BLaER1 treated with 17β-estradiol and CSF1 and Interleukin-3, amounts not matched to agents 10 nM and 100 nM (cell line): ENCODE measurements around the gene PSKH1.

Experiments used
- H3K27ac ChIP-seq, 11 experiments: shearing (Covaris generic); formaldehyde crosslinking; 2 replicates each; pipeline ENCODE4 v1.8.1; 2022
- H3K27me3 ChIP-seq, 11 experiments: shearing (Covaris generic); formaldehyde crosslinking; 2 replicates each; pipeline ENCODE4 v1.8.1; 2022
- H3K36me3 ChIP-seq, 11 experiments: shearing (Covaris generic); formaldehyde crosslinking; 2 replicates each; pipeline ENCODE4 v1.8.1; 2022
- H3K4me1 ChIP-seq, 10 experiments: shearing (Covaris generic); formaldehyde crosslinking; 2 replicates each; pipeline ENCODE4 v1.8.1; 2022
- H3K4me2 ChIP-seq, 11 experiments: shearing (Covaris generic); formaldehyde crosslinking; 2 replicates each; pipeline ENCODE4 v1.8.1; 2022
- H3K4me3 ChIP-seq, 10 experiments: shearing (Covaris generic); formaldehyde crosslinking; 2 replicates each; pipeline ENCODE4 v1.8.1; 2022
- H3K9ac ChIP-seq, 11 experiments: shearing (Covaris generic); formaldehyde crosslinking; 2 replicates each; pipeline ENCODE4 v1.8.1; 2022
- H3K9me3 ChIP-seq, 11 experiments: shearing (Covaris generic); formaldehyde crosslinking; replicated peaks in 1 of 11; 2 replicates each; pipeline ENCODE4 v1.8.1; 2022
- H4K20me1 ChIP-seq, 11 experiments: shearing (Covaris generic); formaldehyde crosslinking; 2 replicates each; pipeline ENCODE4 v1.8.1; 2022
- Cebpa-rat ChIP-seq, 11 experiments: shearing (Covaris generic); IDR thresholded peaks; 2 replicates each; pipeline ENCODE4 v1.8.1; 2022

PSKH1 gene

DNA sequence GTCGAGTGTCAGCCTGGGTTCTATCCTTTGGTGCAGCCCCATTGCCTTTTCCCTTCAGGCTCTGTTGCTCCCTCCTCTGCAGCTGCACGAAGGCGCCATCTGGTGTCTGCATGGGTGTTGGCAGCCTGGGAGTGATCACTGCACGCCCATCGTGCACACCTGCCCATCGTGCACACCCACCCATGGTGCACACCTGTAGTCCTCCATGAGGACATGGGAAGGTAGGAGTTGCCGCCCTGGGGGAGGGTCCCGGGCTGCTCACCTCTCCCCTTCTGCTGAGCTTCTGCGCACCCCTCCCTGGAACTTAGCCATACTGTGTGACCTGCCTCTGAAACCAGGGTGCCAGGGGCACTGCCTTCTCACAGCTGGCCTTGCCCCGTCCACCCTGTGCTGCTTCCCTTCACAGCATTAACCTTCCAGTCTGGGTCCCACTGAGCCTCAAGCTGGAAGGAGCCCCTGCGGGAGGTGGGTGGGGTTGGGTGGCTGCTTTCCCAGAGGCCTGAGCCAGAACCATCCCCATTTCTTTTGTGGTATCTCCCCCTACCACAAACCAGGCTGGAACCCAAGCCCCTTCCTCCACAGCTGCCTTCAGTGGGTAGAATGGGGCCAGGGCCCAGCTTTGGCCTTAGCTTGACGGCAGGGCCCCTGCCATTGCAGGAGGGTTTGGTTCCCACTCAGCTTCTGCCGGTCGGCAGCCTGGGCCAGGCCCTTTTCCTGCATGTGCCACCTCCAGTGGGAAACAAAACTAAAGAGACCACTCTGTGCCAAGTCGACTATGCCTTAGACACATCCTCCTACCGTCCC, 35.7 kb downstream of the PSKH1 start:
- H3K36me3 ChIP-seq: peaks cover 41 to 75% (median 66%) of the 10 kb centered on the region in 11 experiments
- H4K20me1 ChIP-seq: peaks cover 54 to 95% (median 90%) of the 10 kb centered on the region in 11 experiments; a peak in 21 of 22 replicates
- no peak overlapping the region; a peak in 1 of 22 replicates for H3K27ac ChIP-seq
- H3K27me3 ChIP-seq: no peaks in the 10 kb centered on the region
- H3K9ac ChIP-seq: peak overlapping the region in 4 of 11 experiments; percentile 0 to 27 (median 10); a peak in 3 of 22 replicates
- peak overlapping the region in 8 of 11 experiments; percentile 6 to 87 (median 26); a peak in 10 of 22 replicates for H3K4me2 ChIP-seq
- no peak for TF ChIP-seq Cebpa-rat (IDR thresholded peaks at IDR 0.05)
- no peaks in the 10 kb centered on the region for H3K9me3 ChIP-seq
- H3K4me1 ChIP-seq: peaks cover 19 to 63% (median 61%) of the 10 kb centered on the region in 10 experiments
- no peak overlapping the region for H3K4me3 ChIP-seq

DNA sequence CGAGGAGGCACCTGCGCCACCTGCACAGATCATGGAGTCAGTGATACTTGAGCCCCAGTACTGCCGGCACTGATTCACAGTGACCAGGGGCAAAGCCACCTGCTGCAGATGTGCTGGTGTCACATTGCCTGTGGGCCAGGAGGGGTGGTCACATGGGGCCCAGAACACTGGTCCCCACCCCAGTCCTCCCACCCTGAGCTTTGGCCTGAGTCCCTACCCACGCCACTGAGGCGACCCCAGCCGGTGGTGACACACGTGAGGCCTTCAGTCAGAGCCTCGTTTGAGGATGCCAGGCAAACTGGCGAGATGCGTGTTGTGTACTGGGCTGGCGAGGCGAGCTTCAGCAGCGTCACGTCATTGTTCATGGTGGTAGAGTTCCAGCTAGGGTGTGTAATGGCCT, 37.1 kb downstream of the PSKH1 start:
- TF ChIP-seq Cebpa-rat (IDR thresholded peaks at IDR 0.05): no peak
- H3K27ac ChIP-seq: no peak overlapping the region
- no peaks in the 10 kb centered on the region for H3K27me3 ChIP-seq
- H4K20me1 ChIP-seq: peaks cover 56 to 95% (median 90%) of the 10 kb centered on the region in 11 experiments
- H3K9me3 ChIP-seq: no peaks in the 10 kb centered on the region
- H3K4me3 ChIP-seq: no peak overlapping the region
- H3K4me1 ChIP-seq: peaks cover 30 to 62% (median 57%) of the 10 kb centered on the region in 10 experiments
- no peak overlapping the region for H3K9ac ChIP-seq
- H3K36me3 ChIP-seq: peaks cover 56 to 81% (median 74%) of the 10 kb centered on the region in 11 experiments
- no peak overlapping the region for H3K4me2 ChIP-seq

DNA sequence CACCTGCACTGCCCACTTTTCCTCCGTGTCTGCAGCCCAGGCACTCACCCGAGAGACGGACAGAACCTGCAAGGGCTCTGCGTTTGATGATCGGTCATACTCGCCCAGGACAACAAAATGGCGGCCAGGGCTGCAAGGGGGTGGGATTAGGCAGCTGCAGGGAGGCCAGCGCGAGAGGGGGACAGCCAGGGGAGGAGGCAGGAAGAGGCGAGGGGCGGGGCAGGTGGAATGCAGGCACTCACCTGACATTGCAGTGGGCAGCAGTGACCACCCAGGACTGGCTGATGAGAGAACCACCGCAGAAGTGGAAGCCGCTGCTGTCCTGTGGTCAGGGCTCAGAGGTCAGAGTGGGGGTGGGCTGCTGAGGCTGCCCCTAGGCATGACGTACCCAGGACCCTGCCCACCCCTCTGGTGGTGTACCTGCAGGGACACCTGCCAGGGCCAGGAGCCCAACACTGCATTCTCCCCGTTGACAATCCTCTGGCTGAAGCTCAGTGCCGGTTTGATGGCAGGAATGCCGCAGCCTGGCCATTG, 37.7 kb downstream of the PSKH1 start:
- Histone ChIP-seq H3K27me3 (no peaks in the 10 kb centered on the region), H3K4me1 (peaks cover 29 to 61% (median 56%) of the 10 kb centered on the region in 10 experiments), H4K20me1 (peaks cover 54 to 94% (median 88%) of the 10 kb centered on the region in 11 experiments), H3K9ac (no peak overlapping the region), H3K9me3 (no peaks in the 10 kb centered on the region), H3K4me2 (no peak overlapping the region), H3K36me3 (peaks cover 57 to 85% (median 78%) of the 10 kb centered on the region in 11 experiments), H3K4me3 (no peak overlapping the region), H3K27ac (no peak overlapping the region)
- TF ChIP-seq Cebpa-rat (IDR thresholded peaks at IDR 0.05): no peak

DNA sequence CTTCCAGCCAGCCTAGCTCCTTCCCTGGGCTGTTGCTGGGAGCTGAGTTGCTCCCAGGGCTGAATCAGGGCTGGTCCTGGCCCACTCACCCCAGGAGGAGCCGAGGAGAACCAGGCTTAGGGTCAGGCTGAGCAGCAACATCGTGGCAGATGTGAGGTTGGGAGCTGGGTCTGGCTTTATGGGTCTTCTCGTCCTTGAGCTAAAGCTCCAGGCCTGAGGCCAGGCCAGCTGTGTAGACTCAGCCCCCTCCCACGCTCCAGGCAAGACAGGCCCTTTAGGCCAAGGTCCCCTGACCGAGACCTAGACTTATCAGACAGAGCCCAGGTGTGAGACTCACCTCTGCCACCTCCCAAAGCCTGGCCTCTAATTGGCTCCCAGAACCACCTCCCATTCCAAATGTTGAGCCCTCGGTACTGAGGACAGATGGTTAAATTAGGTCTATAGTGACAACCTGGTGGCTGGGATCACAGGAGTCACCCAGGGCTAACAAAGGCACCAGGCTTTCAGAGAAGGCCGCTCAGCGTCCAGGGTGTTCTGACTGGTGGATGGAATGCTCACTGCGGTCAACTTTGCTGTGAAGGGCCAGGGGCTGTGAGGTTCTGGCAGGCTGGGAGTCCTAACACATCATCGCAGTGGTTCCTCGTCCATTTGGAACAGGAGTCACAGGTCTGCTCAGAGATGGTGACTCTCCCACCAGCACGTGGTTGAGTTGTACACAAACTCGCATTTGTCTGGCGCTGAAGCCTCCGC, 38.8 kb downstream of the PSKH1 start, which contains the start of gene CTRL:
Gene CTRL, minus strand, starts transcription at position 151 of the 750 bp plus-strand sequence. Its CDS starts 10 bp downstream, at position 141.
- Histone ChIP-seq H3K4me1 (peaks cover 18 to 50% (median 46%) of the 10 kb centered on the region in 10 experiments), H3K4me3 (no peak within 1 kb of the TSS), H3K4me2 (no peak within 1 kb of the TSS), H3K36me3 (peaks cover 57 to 85% (median 78%) of the 10 kb centered on the region in 11 experiments), H3K9me3 (no peaks in the 10 kb centered on the region), H3K27ac (no peak within 1 kb of the TSS), H3K27me3 (no peaks in the 10 kb centered on the region), H3K9ac (0 out of 22 replicates have a peak within 1 kb of the TSS, but pooled peaks of 1 of the 11 experiments have one; percentile 1), H4K20me1 (peaks cover 44 to 83% (median 77%) of the 10 kb centered on the region in 11 experiments)
- no peak for TF ChIP-seq Cebpa-rat (IDR thresholded peaks at IDR 0.05)

DNA sequence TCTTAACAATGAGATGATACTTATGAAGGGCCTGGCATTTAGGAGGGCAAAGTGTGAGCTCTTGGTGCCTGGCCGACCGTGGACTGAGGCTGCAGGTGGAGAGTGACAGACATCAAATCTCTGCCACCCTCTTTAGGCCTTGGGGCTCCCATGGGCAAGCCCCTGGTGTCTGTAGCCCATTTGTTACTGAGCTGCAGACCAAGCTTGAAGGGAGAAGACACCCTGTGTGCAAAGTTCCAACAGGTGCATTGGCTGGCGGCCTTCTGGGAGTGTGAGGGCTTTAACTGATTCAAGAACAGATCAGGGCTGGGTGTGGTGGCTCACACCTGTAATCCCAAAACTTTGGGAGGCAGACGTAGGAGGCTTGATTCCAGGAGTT, 39.4 kb downstream of the PSKH1 start:
- H3K27ac ChIP-seq: no peak overlapping the region
- no peak for TF ChIP-seq Cebpa-rat (IDR thresholded peaks at IDR 0.05)
- H4K20me1 ChIP-seq: peaks cover 38 to 77% (median 71%) of the 10 kb centered on the region in 11 experiments
- H3K27me3 ChIP-seq: no peaks in the 10 kb centered on the region
- no peak overlapping the region for H3K4me2 ChIP-seq
- peaks cover 22 to 50% (median 46%) of the 10 kb centered on the region in 10 experiments for H3K4me1 ChIP-seq
- H3K4me3 ChIP-seq: no peak overlapping the region
- 0 out of 22 replicates have a peak overlapping the region, but pooled peaks of 1 of the 11 experiments have one; percentile 1 for H3K9ac ChIP-seq
- no peaks in the 10 kb centered on the region for H3K9me3 ChIP-seq
- peaks cover 54 to 80% (median 76%) of the 10 kb centered on the region in 11 experiments for H3K36me3 ChIP-seq

DNA sequence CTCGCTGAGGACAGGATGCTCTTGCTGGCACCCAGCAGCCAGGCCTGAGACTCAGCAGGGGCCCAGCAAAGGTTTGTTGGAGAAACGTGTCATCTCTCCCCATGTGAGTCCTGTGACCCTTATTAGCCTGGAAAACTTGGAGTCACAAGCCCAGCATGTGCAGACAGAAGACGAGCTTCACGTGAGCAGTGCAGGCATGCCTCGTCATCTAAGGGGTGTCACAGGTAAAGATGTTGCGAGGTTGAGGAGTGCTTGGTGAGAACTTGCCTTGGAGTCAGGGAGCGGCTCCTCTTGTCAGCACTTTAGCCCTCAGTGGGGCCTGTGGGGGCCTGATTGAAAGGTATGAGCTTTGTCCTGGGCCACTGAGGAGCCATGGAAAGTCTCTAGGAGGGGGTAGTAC, 40.8 kb downstream of the PSKH1 start:
- peak overlapping the region in 9 of 11 experiments; percentile 9 to 98 (median 94); a peak in 6 of 22 replicates for H3K9ac ChIP-seq
- peaks cover 45 to 68% (median 63%) of the 10 kb centered on the region in 11 experiments for H3K36me3 ChIP-seq
- H3K4me3 ChIP-seq: no peak overlapping the region
- no peaks in the 10 kb centered on the region for H3K9me3 ChIP-seq
- H3K27ac ChIP-seq: 0 out of 22 replicates have a peak overlapping the region, but pooled peaks of 2 of the 11 experiments have one; percentile 4 to 96
- peaks cover 30 to 44% (median 40%) of the 10 kb centered on the region in 10 experiments for H3K4me1 ChIP-seq
- no peak overlapping the region; a peak in 1 of 22 replicates for H3K4me2 ChIP-seq
- H3K27me3 ChIP-seq: no peaks in the 10 kb centered on the region
- peaks cover 26 to 64% (median 58%) of the 10 kb centered on the region in 11 experiments for H4K20me1 ChIP-seq
- TF ChIP-seq Cebpa-rat (IDR thresholded peaks at IDR 0.05): no peak

DNA sequence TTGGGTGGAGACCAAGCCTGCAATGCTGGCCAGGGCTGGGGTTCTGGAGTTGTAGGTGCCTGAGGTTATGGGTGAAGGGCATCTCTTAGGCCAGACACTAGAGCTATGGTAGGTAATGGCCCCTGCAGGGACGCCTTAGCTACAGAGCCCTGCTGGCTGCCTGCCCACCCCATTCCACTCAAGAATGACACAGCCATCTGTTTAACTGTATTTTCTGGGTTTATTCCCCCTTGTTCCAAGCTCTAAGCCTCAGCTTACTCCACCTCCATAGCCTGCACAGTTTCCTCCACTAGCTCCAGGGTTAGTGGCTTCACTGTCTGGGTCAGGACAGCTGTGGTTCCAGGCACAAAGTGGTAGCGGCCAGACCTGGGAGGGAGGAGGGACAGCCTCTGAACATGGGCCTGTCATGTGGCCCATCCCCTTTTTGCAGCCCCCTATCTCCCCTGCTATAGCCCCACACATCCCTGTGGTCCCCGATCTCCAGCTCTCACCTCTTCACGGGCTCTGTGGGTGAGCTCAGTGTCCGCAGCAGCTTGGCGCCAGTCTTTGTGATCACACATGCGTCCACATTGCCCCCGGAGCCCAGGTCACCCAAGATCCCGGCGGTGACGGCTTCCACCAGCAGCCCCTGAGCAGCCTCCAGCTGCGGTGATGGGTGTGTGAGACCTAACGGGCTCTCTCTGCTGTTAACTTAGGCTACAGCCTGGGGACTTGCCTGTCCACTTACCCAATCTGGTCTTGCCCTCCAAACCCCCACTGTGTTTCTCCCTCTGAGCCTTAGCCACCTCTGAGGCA, 41.4 kb downstream of the PSKH1 start:
- peak overlapping the region; percentile 75 to 96 (median 94) for H3K4me2 ChIP-seq
- TF ChIP-seq Cebpa-rat (IDR thresholded peaks at IDR 0.05): no peak
- H3K9me3 ChIP-seq: no peaks in the 10 kb centered on the region
- H3K27ac ChIP-seq: peak overlapping the region in 5 of 11 experiments; percentile 4 to 98 (median 96); a peak in 8 of 22 replicates
- peaks cover 45 to 62% (median 59%) of the 10 kb centered on the region in 11 experiments for H3K36me3 ChIP-seq
- H3K9ac ChIP-seq: peak overlapping the region; percentile 89 to 98 (median 93); a peak in 18 of 22 replicates
- H3K27me3 ChIP-seq: no peaks in the 10 kb centered on the region
- peak overlapping the region in 8 of 10 experiments; percentile 75 to 97 (median 90); a peak in 13 of 20 replicates for H3K4me3 ChIP-seq
- peaks cover 20 to 57% (median 51%) of the 10 kb centered on the region in 11 experiments for H4K20me1 ChIP-seq
- peaks cover 30 to 44% (median 36%) of the 10 kb centered on the region in 10 experiments for H3K4me1 ChIP-seq

DNA sequence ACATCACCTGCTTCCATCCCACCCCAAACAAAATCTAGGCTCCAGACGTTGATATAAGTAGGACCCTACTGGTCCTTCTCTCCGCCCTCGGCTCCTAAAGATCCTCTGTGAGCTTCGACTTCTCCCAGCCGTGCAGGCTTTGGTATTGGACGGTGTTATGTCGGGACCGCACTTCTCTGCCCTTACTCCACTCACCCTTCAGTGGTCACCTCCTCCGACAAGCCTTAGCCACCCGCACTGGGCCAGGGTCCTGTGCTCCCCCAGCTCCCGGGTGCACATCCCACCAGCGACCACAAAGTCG, 42.0 kb downstream of the PSKH1 start:
- Histone ChIP-seq H3K36me3 (peaks cover 44 to 62% (median 53%) of the 10 kb centered on the region in 11 experiments), H3K9me3 (no peaks in the 10 kb centered on the region), H3K9ac (peak overlapping the region; percentile 89 to 98 (median 93); a peak in 20 of 22 replicates), H4K20me1 (peaks cover 19 to 52% (median 45%) of the 10 kb centered on the region in 11 experiments), H3K27me3 (no peaks in the 10 kb centered on the region), H3K4me2 (peak overlapping the region; percentile 75 to 96 (median 94)), H3K4me3 (peak overlapping the region; percentile 73 to 97 (median 90)), H3K4me1 (peaks cover 32 to 48% (median 41%) of the 10 kb centered on the region in 10 experiments), H3K27ac (peak overlapping the region in 10 of 11 experiments; percentile 83 to 98 (median 94); a peak in 17 of 22 replicates)
- TF ChIP-seq Cebpa-rat (IDR thresholded peaks at IDR 0.05): no peak
